Fibroblast of lung (primary cell): ENCODE data around the gene LRRC61. TPM values are rescaled to one million over a fixed set of nuclear protein-coding genes. Genes with fewer than 3 reads are reported as not detected.

Experiments used
- DNase-seq, 2 donors: peaks; one replicate each; pipeline versions ENCODE4 v3.0.0 to v3.0.0-alpha.2; 2010; ENCODE audit warnings: low read depth in 2 of 2
- H2AFZ ChIP-seq: 2 replicates; pipeline ENCODE4 v1.5.1; 2012; ENCODE audit warnings: low read length, control low read depth, inconsistent platforms
- H3K27ac ChIP-seq: 2 replicates; pipeline ENCODE4 v1.5.1; 2011; ENCODE audit warnings: low read length, control low read depth; ENCODE audit not compliant: insufficient read depth
- H3K27me3 ChIP-seq: 2 replicates; pipeline ENCODE4 v1.5.1; 2011; ENCODE audit warnings: mild to moderate bottlenecking, low read length; ENCODE audit not compliant: control insufficient read depth, insufficient read depth
- H3K36me3 ChIP-seq: 2 replicates; pipeline ENCODE4 v1.5.1; 2011; ENCODE audit warnings: low read length; ENCODE audit not compliant: control insufficient read depth, insufficient read depth
- H3K4me1 ChIP-seq: 2 replicates; pipeline ENCODE4 v1.5.1; 2011; ENCODE audit warnings: low read length; ENCODE audit not compliant: control insufficient read depth, insufficient read depth; ENCODE audit errors: extremely low read depth
- H3K4me2 ChIP-seq: 2 replicates; pipeline ENCODE4 v1.5.1; 2011; ENCODE audit warnings: low read length, control low read depth; ENCODE audit not compliant: insufficient read depth; ENCODE audit errors: extremely low read depth
- H3K4me3 ChIP-seq, 4 experiments: fragments of 200-600 bp in 1 of 4; sonication (generic) in 1 of 4; replicated peaks in 1 of 4; 2 replicates each; pipeline ENCODE4 v1.5.1; 2011 to 2016; ENCODE audit warnings: low read length in 4 of 4, low read depth in 3 of 4, mild to moderate bottlenecking in 3 of 4, control low read depth in 2 of 4, inconsistent platforms in 1 of 4, mixed read lengths in 1 of 4; ENCODE audit not compliant: insufficient read depth in 1 of 4; ENCODE audit errors: control extremely low read depth in 1 of 4
- H3K79me2 ChIP-seq: 2 replicates; pipeline ENCODE4 v1.5.1; 2012; ENCODE audit warnings: mild to moderate bottlenecking, low read length, inconsistent platforms; ENCODE audit not compliant: control insufficient read depth, insufficient read depth
- H3K9ac ChIP-seq: 2 replicates; pipeline ENCODE4 v1.5.1; 2011; ENCODE audit warnings: mild to moderate bottlenecking, low read length, control low read depth; ENCODE audit not compliant: insufficient read depth
- H3K9me3 ChIP-seq: 2 replicates; pipeline ENCODE4 v1.5.1; 2012; ENCODE audit warnings: low read depth, low read length; ENCODE audit not compliant: control insufficient read depth, insufficient read depth
- H4K20me1 ChIP-seq: 2 replicates; pipeline ENCODE4 v1.5.1; 2011; ENCODE audit warnings: low read length; ENCODE audit not compliant: control insufficient read depth, insufficient read depth; ENCODE audit errors: extremely low read depth
- EZH2 ChIP-seq: IDR thresholded peaks from 2 replicates; pipeline ENCODE4 v1.5.1; 2012; ENCODE audit warnings: low read length, control low read depth, mild to moderate bottlenecking; ENCODE audit errors: missing control alignments
- polyA plus RNA-seq, 2 donors: library from polyadenylated mRNA; depleted of rRNA in 1 of 2; stranded (reverse) in 1 of 2; unstranded in 1 of 2; fragments of >200 nt; gene quantifications; 2 replicates each; pipeline ENCODE4 v1.2.1, GENCODE V29; 2011 to 2012; ENCODE audit warnings: missing spikeins in 1 of 2
- total RNA-seq: library from RNA; depleted of rRNA; stranded (reverse); fragments of >200 nt; gene quantifications from 2 replicates; pipeline ENCODE4 v1.2.1, GENCODE V29; 2014
- TF ChIP-seq, protein P1 (sequence below), 2 donors: IDR thresholded peaks in 1 of 2; conservative IDR thresholded peaks in 1 of 2; 1 replicate in 1 of 2; 2 replicates in 1 of 2; pipeline ENCODE4 v1.5.1; 2011 to 2012; ENCODE audit warnings: low read length in 2 of 2, control low read depth in 1 of 2, inconsistent platforms in 1 of 2, low read depth in 1 of 2, mild to moderate bottlenecking in 1 of 2

LRRC61 gene
- total and polyA plus RNA-seq, 2 donors (not counting 1 experiment from before 2014, with no cell fraction given): 0.03 to 0.33 TPM

DNA sequence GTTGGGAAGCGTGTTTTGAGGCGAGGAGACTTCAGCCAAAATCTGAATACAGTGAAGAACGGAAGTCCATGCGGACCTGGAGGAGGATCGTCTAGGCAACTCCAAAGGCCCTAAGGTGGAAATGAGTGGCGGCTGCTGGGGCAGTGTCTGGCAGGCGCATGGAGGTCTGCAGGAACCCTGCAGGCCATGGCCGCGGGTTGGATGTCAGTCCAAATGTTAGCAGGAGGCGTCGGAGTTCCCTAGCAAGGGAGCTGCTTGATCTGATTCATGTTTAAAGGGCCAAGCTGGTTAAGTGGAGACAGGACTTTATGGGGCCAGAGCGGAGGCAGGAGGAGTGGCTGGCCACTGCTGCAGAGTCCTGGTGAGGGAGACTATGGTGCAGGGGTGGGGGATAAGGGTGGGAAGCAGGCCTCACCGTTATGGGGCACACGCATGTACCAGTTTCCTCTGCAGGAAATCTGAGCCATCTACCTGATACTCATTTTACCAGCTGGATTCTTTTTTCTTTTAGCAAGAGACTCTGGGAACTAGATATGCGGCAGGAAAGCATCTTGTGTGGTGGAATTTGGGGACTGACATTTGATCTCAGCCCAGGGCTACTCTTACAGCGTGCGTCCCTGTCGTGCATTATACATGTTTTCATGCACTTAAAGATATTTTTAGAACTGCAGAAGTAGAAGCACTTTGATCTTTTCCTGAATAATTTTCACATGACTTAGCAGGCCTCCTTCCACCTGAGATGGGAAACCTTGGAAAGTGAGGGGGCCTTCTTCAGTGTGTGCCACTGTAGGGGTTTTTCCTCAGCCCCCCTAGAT lies 38.9 kb downstream of the LRRC61 start:
- Histone ChIP-seq H3K27ac (no peak overlapping the region), H3K9ac (no peak overlapping the region), H3K4me1 (no peaks in the 10 kb centered on the region), H3K9me3 (no peaks in the 10 kb centered on the region), H3K4me2 (no peak overlapping the region), H3K79me2 (no peaks in the 10 kb centered on the region), H3K4me3 (no peak overlapping the region), H2AFZ (no peak overlapping the region), H4K20me1 (no peaks in the 10 kb centered on the region), H3K36me3 (no peaks in the 10 kb centered on the region), H3K27me3 (no peaks in the 10 kb centered on the region)
- TF ChIP-seq, protein P1, sequence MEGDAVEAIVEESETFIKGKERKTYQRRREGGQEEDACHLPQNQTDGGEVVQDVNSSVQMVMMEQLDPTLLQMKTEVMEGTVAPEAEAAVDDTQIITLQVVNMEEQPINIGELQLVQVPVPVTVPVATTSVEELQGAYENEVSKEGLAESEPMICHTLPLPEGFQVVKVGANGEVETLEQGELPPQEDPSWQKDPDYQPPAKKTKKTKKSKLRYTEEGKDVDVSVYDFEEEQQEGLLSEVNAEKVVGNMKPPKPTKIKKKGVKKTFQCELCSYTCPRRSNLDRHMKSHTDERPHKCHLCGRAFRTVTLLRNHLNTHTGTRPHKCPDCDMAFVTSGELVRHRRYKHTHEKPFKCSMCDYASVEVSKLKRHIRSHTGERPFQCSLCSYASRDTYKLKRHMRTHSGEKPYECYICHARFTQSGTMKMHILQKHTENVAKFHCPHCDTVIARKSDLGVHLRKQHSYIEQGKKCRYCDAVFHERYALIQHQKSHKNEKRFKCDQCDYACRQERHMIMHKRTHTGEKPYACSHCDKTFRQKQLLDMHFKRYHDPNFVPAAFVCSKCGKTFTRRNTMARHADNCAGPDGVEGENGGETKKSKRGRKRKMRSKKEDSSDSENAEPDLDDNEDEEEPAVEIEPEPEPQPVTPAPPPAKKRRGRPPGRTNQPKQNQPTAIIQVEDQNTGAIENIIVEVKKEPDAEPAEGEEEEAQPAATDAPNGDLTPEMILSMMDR (conservative IDR thresholded peaks at IDR 0.05 in 1 of 2, IDR thresholded peaks at IDR 0.05 in 1 of 2; ENCODE audit: low read depth in 1 of 2, low read length in 2 of 2): no peak
- no peak for DNase-seq

DNA sequence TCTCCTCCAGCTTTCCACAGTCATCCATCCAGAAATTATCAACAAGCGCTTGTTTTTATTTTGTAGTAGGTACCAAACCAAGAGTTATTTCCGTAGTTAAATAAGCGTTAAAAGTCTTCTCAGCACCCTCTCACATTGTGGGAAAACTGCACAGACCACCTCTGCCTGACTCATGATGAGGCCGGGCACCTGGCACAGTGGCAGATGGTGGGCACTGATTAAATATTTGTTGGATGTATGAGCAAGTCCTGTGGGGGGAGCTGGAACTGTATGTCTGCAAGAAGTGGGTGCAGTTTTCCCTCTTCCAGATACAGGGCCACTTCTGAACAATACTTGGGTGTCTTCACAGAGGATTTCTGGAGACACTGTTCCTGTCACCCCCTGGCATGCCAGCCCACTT lies 40.2 kb downstream of the LRRC61 start:
- no peak for TF ChIP-seq EZH2
- TF ChIP-seq, protein P1 (conservative IDR thresholded peaks at IDR 0.05 in 1 of 2, IDR thresholded peaks at IDR 0.05 in 1 of 2; ENCODE audit: low read depth in 1 of 2, low read length in 2 of 2): no peak
- Histone ChIP-seq H3K27ac (no peak overlapping the region), H3K4me1 (no peaks in the 10 kb centered on the region), H2AFZ (no peak overlapping the region), H4K20me1 (no peaks in the 10 kb centered on the region), H3K9me3 (no peaks in the 10 kb centered on the region), H3K27me3 (no peaks in the 10 kb centered on the region), H3K9ac (no peak overlapping the region), H3K36me3 (no peaks in the 10 kb centered on the region), H3K79me2 (no peaks in the 10 kb centered on the region), H3K4me3 (no peak overlapping the region), H3K4me2 (no peak overlapping the region)
- no peak for DNase-seq

DNA sequence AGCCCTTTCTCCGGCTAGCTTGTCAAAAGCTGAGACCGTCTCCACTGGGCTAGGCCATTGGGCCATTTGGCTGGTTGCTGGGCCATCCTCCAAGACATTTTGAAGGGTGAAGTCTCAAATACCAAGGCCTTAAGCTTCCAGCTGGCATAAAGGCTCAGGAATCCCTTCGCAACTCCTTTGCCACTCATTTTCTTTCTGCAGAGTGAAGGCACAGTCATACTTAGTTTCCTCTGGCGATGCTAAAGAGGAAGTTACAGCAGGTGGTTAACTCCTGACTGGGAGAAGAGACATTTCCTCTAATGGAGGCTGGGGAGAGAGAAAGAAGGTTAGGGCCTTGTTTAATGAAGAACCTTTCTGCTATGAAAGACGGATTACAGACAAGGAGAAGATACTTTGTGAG lies 40.7 kb downstream of the LRRC61 start:
- no peak overlapping the region for H3K4me2 ChIP-seq
- no peaks in the 10 kb centered on the region for H3K36me3 ChIP-seq
- H3K79me2 ChIP-seq: peaks cover under 1% of the 10 kb centered on the region
- no peak overlapping the region for H2AFZ ChIP-seq
- H3K27me3 ChIP-seq: no peaks in the 10 kb centered on the region
- H3K4me1 ChIP-seq: no peaks in the 10 kb centered on the region
- no peaks in the 10 kb centered on the region for H3K9me3 ChIP-seq
- no peak for TF ChIP-seq EZH2
- TF ChIP-seq, protein P1 (conservative IDR thresholded peaks at IDR 0.05 in 1 of 2, IDR thresholded peaks at IDR 0.05 in 1 of 2; ENCODE audit: low read depth in 1 of 2, low read length in 2 of 2): no peak
- no peak overlapping the region for H3K9ac ChIP-seq
- H4K20me1 ChIP-seq: no peaks in the 10 kb centered on the region
- DNase-seq: no peak
- H3K4me3 ChIP-seq: no peak overlapping the region
- no peak overlapping the region for H3K27ac ChIP-seq
